ENCODE data around the gene C17orf107.
A peak's percentile ranks its signal among the peaks of the same experiment; 100 is the strongest.

Gene C17orf107

DNA sequence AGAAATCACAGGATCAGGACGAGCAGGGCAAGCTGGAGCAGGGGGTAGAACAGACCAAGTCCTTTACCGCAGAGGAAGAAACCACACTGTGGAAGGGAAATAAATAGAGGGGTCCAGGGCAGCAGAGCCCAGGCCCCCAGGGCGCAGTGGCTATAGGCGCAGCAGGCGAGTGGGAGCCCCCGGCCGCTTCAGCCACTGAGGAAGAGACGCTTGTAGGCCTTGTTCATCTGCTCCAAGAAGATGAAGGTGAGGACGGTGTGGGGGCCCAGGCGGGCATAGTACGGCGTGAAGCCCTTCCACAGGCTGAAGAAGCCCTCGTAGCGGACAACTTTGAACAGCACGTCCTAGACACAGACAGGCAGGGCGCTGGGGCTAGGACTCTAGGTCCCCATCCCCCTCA, 38.2 kb downstream of the C17orf107 start:
- DNase-seq = no peak

- DNase-seq = no peak
These were observed 38.7 kb downstream of the C17orf107 start for GRCh38 chr17:4938069-4938491.

DNA sequence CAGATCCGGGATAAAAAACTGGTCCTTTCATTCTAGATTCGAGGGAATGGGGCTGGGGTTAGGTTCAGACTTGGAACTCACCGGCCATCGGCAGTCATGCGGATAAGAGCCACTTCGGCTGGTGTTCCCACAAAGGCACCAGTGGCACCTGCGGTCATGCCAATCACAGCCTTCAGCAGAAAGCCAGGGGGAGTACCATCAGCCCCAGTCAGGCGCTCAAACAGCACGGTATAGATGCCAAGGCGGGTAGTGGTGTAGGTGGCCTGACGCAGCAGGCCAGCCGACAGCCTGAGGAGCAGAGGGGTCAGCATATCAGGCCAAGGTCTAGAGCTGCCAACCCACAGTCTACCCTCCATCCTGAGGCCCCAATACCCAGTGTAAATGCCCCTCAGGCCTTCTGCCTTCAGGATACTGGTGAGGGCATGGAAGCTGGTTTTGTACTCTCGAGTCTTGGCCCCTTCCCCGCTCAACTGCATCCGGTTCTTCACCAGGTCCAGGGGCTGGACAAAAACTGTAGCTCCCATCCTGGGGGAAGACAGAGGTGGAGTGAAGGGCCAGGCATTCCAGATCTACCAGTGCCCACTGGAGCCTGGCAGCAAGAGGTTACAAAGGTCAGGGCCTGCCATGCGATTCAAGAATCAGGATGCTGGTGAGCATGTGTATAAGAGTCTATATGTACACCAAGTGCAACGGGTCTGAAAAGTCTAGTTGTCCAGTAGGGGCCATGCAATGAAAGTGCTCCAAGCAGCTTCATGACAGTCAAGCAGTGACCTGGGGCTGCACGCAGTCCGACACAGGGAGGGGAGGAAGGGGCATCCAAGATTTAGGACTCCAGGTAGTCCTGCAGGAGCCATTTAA, 39.6 kb downstream of the C17orf107 start:
- DNase-seq = no peak

GRCh38 chr17:4939546-4939795, 40.1 kb downstream of the C17orf107 start:
- DNase-seq = no peak

GRCh38 chr17:4939796-4940554, 40.6 kb downstream of the C17orf107 start, which contains the start of the genes RNF167 and SLC25A11:
RNF167 (plus strand) TSS chr17:4940268; CDS start chr17:4940910, 642 bp downstream.
SLC25A11 (minus strand) TSS chr17:4940046; CDS start chr17:4939910, 136 bp downstream.
- peak; percentile 81 to 100 (median 94) for DNase-seq

- peak in 3 of 5 experiments; percentile 36 to 70 (median 43) for DNase-seq
These were observed 41.4 kb downstream of the C17orf107 start for GRCh38 chr17:4940555-4941318.

- no peak for DNase-seq
These were observed 41.9 kb downstream of the C17orf107 start for GRCh38 chr17:4941319-4941610.

DNA sequence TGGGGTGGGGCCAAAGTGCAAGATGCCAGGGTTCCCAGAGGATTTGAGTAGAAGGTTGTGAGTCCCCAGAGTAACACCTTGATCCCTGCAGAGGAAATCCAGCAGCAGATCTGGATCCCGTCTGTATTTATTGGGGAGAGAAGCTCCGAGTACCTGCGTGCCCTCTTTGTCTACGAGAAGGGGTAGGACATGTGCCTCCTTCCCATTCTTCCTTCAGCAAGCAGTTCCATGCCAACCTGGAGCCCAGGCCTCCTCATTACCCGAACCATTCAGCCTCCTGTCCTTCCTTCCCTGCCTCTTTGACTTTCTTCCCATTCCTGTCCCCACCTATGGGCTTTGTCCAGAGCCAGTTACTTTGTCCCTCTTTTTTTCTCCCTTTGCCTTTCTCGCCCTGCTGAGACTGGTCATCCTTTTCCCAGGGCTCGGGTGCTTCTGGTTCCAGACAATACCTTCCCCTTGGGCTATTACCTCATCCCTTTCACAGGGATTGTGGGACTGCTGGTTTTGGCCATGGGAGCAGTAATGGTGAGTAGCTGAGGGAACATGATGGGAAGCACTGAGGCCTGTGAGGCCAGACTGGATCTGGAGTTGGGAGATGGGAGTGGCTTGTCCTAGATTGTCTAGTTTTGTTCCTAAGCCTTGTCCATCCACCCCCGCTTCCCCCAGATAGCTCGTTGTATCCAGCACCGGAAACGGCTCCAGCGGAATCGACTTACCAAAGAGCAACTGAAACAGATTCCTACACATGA, 43.6 kb downstream of the C17orf107 start:
- no peak for DNase-seq

- DNase-seq = peak in 3 of 5 experiments; percentile 47 to 90 (median 62)
These were observed 44.8 kb downstream of the C17orf107 start for GRCh38 chr17:4944163-4944553.

GRCh38 chr17:4944554-4945175, 45.3 kb downstream of the C17orf107 start:
- DNase-seq = peak in 1 of 5 experiments; percentile 55

DNA sequence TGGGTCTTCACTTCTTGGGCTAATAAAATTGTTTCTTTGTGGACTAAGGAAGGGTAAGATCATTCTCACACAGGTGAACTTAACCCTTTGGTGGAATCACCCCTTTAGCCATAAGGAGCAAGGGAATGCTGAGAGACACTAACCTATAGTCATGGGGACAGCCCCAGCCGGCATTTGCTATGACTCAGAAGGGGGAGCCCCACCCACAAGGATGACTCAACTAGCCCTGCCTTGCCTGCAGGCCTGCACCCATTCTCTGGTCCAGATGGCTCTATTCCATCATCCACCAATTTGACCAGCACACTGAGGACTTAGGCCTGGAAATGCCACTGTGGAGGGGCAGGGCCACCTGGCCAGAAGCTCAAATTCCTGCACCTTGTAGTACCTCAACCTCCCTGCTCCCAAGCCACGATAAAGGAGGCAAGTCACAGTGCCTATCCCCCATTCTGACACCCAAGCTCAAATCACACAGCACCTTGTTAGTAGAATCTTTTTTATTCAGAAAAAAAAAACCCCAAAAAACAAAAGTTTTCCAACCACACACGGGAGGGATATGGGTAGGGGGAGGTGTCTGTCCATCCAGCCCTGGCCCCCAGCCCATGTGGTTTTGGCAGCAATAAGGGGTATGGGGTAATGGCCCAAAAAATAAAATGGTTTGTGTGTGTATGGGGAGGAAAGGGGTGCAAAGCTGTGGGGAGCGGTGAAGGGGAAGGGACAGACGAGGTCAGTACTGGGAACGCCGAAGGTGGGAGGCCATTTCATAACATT, 46.0 kb downstream of the C17orf107 start:
- DNase-seq = peak in 4 of 5 experiments; percentile 60 to 87 (median 70)

- no peak for DNase-seq
These were observed 46.6 kb downstream of the C17orf107 start for GRCh38 chr17:4945944-4946280.

- no peak for DNase-seq
These were observed 47.1 kb downstream of the C17orf107 start for GRCh38 chr17:4946312-4946976.

- DNase-seq = no peak
These were observed 47.7 kb downstream of the C17orf107 start for GRCh38 chr17:4947010-4947410.

- DNase-seq = peak; percentile 46 to 89 (median 59)
These were observed 48.3 kb downstream of the C17orf107 start for GRCh38 chr17:4947411-4948165.

DNA sequence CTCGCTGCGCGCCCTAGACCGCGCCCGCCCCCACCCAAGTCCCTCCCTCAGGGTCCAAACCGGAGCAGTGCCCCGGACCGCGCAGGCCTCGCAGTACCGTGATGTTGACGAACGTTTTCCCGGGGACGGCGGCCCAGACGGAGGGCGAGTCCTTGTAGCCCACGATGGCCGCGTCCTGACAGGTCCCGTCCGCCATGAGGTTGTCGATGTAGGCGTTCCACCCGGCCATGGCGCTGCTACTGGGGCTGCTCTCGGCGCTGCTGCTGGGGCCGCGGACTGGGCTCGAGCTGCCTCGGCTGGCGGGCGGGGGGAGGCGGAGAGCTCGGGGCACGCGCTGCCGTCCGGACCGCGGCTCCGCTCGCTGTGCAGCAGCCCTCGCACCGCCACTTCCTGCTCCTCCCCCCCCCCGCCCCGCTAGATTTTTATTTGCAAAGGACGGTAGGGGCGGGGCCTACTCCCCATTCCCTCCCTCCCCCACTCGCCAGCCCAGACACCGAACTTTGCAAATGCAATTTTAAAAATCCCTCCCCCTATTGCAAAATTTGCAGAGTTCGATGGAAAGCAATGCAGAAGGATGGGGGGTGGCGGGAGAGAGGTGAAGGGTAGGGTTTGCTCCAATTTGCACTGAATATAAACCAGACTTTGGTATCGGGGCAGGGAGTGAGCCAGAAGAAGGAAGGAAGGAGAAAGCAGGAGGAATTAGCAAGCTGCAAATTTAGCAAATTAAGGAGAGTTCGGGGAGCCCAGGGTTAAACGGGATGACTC, 49.0 kb downstream of the C17orf107 start, which contains the start of gene PFN1:
TSS of gene PFN1 (minus strand) at position 365 of the 765 bp plus-strand sequence. CDS start at position 229, 136 bp downstream.
- peak; percentile 68 to 97 (median 86) for DNase-seq

DNA sequence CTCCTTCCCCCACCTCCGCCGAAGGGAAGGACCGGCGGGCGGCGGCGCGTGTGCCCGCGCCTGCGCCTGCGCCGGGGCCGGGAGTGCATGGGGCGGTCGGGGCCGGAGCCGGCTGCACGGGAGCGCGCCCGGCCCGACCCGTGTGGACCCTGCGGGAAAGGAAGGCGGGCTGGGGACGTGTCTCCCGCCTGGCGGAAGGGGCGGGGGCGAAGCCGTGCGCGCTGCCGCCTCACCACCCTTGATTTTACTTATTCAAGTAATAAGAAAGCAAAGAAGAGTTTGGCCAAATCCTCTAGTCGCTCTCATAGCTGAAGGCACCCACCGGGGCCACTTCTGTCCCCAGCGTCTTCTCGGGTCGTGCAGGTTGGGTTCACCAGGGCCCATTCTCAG, 49.6 kb downstream of the C17orf107 start:
- peak; percentile 36 to 93 (median 61) for DNase-seq

GRCh38 chr17:4949321-4950074, 50.2 kb downstream of the C17orf107 start:
- DNase-seq = peak in 4 of 5 experiments; percentile 46 to 94 (median 74)

All from T-helper 2 cell (primary cell).